NCI-H524 treated with DMSO at 0.1 percent for 48 hours (cell line): Measurements from ENCODE around the gene DNAH2.

Experiments used
- DNase-seq: peaks from one replicate; lab custom pipeline; 2025; lab: John Stamatoyannopoulos, UW

The DNAH2 gene

DNA sequence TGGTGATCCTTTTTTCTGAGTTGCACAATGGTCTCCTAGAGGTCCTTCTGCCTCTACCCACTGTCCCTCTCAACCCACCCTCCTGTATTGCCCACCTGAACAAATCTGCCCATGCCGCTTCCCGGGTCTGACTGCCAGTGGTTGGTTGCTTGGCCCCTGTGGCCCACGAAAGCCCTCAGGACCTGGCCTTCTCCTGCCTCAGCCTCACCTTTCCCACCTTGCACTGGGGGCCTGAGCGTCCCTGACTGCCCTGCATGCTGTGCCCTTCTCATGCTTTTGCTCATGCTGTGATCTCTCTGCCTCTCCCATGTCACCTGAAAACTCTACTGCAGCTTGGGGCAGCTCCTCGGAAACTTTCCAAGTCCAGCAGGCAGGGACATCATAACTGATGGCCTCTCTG is 102.7 kb downstream of the DNAH2 start:
- DNase-seq, result no peak

DNA sequence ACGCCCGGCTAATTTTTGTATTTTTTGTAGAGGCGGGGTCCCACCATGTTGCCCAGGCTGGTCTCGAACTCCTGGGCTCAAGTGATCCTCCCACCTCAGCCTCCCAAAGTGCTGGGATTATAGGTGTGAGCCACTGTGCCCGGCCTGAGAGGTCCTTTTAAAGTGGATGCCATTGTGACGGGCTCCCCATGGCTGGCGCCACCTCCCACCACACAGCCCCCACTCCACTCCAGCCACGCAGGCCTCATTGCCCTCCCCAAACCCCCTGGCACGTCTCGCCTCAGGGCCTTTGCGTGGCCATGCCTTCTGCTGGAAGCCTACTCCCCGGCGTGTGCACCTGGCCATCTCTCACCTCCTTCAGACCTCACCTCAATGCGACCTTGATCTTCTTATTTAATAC is 104.6 kb downstream of the DNAH2 start:
- DNase-seq, result no peak

DNA sequence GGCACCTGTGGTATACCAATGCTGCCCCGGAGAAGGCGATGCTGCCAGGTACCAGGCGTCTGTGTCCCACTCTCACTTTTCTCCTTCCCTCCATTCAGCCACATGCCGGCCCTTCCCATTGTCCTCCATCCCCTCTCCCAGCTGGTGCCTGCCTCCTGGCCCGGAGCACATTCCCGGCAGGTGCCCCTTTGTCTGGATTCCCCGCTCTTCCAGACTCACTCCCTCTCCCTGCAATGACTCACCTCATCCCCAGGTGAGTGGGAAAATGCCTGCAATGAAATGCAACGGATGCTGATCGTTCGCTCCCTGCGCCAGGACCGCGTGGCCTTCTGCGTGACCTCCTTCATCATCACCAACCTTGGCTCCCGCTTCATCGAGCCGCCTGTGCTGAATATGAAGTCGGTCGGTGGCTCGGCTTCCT is 106.0 kb downstream of the DNAH2 start:
- DNase-seq, result no peak

DNA sequence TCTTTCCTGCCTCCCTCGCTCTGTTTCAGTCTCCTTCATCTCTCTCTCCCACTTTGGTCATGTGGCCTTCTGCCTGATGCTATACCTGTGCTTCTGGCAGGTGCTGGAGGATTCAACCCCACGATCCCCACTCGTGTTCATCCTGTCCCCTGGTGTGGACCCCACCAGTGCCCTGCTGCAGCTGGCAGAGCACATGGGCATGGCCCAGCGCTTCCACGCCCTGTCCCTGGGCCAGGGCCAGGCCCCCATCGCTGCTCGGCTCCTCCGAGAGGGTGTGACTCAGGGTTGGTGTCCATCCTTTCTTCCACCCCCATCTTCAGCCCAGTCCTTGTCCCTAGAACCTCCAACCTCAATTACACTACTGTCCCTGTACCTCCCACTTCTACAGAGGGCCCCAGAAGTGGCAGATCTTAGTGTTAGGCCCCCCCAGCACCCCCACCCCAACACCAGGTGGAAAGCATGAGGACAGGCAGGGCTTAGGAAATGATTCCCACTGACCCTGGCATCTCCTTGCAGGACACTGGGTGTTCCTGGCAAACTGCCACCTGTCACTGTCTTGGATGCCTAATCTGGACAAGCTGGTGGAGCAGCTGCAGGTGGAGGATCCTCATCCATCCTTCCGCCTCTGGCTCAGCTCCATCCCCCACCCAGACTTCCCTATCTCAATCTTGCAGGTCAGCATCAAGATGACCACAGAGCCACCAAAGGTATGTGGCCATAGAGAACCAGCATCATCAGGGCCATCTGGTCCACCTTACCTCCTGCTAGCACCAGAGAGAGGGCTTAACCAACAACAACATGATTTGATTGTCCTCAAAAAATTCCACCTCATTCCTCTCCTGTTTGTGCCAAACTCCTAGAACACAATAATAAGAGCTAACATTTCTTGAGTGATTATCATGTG is 106.7 kb downstream of the DNAH2 start:
- DNase-seq, result no peak

DNA sequence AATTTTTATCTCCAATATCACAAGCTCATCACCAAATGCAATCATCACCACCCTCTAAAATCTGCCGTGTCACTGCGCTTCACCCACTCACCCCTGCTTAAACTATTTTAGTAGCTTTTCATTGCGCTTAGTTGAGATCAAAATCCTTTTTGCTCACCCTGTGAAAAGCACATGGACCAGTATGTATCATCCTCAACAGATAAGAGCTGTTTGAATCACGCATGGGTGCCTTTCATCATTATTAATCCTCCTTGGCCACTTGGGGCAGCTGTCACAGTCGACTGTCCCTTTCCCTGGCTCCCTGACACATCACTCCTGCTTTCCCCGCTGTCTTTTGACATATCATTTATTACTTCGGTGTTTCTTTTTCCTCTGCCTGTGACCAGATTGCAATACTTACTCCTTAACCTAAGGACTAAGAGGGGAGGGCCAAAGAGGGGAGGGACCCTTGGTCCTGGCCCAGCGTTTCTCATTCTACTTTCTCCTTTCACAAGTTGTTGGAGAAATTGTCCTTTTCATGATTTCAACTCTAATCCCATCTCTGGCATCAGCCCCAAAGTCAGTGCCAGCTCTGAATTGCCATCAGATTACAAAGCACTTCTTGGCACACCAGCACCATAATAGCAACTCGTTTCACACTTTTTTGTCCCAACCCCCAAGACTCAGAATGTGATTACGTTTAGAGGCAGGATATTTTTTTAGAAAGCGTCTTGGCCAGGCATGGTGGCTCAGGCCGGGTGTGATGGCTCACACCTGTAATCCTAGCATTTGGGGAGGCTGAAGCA is 107.9 kb downstream of the DNAH2 start:
- DNase-seq, result no peak

DNA sequence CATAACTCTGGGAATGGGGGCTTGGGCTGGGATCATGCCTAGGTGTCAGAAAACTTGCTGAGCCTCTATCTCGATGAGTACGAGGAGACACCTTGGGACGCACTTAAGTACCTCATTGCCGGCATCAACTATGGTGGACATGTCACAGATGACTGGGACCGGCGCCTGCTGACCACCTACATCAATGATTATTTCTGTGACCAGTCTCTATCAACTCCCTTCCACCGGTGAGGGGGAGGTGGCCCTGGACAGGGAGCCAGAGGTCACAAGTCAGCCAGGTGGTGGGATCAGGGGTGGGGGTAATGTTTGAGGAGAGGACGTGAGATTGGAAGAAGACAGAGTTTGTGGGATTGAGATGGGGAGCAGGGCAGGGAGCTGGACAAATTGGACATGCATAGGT is 113.1 kb downstream of the DNAH2 start:
- no peak for DNase-seq

DNA sequence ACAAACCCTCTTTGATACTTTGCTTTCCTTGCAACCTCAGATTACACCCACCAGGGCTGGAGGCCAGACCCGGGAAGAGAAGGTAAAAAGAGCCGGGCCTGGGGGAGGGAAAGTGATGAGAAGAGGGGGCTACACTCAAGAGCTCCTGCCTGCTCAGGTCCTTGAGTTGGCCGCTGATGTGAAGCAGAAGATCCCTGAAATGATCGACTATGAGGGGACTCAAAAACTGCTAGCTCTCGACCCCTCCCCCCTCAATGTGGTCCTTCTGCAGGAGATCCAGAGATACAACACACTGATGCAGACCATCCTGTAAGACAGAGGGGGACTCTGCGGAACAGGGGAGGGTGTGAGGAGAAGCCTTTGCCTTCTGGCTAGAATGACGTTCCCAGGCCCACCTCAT is 113.7 kb downstream of the DNAH2 start:
- no peak for DNase-seq

DNA sequence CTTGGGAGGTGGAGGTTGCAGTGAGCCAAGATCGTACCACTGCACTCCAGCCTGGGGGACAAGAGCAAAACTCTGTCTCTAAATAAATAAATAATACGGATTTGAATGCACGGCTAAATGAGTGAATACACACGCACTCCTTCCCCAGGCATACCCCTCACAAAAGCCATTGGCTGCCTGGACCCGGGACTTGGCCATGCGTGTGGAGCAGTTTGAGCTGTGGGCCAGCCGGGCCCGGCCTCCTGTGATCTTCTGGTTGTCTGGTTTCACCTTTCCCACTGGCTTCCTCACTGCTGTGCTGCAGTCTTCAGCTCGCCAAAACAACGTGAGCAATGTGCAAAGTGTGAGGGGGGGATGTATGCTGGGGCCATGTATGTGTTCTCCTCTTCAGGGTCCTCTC is 114.9 kb downstream of the DNAH2 start:
- no peak for DNase-seq

DNA sequence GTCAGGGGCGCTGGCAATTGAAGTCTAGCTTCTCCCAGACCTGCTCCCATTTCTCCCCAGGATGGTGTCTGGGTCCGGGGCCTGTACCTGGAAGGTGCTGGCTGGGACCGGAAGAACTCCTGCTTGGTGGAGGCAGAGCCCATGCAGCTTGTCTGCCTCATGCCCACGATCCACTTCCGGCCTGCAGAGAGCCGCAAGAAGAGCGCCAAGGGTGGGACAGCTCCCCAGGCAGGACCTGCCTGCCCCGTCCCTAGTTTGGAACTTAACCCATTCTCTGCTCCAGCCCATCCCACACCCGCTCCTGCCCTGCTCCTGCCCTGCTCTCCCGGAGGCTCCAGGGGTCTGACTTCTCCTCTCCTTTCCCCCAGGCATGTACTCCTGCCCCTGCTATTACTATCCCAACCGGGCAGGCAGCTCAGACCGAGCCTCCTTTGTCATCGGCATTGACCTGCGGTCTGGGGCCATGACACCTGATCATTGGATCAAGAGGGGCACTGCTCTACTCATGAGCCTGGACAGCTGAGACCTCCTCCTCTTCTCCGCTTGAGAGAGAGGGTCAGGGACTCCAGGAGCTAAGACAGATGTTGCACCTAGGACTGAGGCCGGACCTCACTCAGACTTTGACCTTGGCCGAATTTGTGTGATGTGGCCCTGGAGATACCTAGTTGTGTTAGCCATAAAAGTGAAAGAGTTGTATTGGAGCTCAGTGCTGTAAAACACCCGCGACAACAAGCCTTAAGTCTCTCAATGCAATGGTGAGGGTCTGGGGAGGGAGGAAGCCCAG is 115.7 kb downstream of the DNAH2 start:
- no peak for DNase-seq

DNA sequence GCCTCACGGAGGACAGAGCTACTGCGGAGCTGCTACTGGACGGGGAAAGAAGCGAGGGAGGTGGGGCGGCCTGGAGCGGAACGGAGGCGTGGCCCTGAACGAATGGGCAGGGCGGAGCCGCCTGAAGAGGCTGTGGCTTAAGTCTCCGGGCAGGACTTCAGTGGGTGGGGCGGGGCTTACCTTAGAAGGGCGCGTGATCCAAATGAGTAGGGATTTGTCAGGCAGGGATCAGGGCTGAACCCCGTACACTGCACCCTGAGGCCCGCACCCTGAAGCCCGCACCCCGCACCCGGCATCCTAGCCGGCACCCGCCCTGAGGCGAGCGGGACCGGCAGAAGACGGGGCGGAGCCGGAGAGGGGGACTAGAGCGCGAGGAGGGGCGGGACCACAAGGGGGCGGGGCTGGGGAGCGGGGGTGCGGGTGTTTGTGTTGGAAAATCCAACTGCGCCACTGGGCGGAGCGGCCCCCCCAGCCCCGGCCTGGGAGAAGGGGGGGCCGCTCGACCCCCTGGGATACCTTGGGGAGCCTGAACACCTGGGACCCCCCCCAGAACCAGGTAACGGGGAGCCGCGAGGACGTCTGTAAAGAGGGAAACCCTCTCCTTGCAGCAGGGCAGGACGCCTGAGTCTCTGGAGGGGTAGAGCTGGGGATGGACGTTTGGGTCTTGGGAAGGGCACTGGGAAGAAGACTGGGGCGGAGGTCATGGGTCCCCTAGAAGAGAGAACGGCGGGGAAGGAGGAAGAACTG is 116.4 kb downstream of the DNAH2 start, which contains the start of gene KDM6B:
TSS of gene KDM6B (plus strand) at position 423 of the 747 bp plus-strand sequence. CDS start 11,338 bp downstream, outside the sequence.
- no peak for DNase-seq

DNA sequence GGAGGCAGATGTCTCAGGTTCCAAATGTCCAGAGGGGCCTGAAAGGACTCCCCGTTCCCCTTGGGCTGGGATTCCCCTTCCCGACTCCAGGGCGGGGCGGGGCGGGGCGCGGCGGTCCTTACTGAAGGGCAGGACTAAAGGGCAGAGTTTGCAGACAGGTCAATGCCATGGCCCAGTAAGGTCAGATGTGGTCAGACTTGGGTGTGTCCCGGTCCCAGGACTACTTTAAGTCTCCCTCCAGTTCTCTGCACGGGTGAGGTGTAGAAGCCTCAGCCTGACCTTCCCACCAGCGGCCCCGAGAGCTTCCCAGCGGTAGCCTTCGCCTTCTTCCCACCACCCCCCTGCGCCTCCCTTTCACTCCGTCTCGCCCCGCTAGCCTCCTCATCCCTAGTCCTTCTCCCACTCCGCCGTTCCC is 117.0 kb downstream of the DNAH2 start:
- no peak for DNase-seq

DNA sequence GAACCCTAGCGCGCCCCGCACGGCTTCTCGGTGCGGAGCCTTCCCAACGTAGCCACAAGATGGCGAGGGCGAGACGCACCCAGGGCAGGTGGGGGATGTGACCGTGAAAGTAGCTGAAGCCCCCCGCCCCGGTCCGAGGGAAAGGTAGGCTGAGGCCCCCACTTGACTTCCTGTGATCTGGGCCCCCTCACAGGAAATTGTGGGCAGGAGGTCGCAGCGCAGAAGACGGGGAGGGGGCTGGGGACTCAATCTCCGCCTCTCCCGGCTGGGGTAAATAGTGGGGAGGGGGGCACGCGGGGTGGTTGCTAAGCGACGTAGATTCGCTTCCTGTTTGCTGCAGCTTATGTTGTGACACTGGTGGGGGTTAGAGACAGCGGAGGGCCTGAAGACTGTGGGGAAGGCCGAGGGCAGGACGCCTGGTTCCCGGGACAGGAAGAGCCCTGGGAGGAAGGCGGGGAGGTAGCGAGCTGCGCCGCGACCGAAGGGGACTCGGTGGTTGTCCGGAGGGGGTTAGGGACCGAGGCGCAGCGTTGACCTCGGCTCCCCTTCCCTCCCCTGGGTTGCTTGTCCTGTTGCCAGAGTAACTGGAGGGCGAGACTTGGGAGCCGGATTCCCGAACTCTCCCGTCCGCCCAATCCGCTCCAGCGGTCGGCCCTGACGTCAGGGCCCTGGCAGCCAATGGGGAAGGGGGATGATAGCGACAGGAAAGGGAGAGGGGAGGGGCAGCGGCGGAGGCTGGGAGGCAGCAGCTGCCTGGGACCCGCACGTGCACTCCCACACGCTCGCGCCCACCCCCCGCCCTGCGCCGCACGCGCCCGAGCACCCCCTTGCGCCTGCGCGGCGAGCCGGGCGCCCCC is 117.6 kb downstream of the DNAH2 start:
- peak; percentile 55 for DNase-seq

DNA sequence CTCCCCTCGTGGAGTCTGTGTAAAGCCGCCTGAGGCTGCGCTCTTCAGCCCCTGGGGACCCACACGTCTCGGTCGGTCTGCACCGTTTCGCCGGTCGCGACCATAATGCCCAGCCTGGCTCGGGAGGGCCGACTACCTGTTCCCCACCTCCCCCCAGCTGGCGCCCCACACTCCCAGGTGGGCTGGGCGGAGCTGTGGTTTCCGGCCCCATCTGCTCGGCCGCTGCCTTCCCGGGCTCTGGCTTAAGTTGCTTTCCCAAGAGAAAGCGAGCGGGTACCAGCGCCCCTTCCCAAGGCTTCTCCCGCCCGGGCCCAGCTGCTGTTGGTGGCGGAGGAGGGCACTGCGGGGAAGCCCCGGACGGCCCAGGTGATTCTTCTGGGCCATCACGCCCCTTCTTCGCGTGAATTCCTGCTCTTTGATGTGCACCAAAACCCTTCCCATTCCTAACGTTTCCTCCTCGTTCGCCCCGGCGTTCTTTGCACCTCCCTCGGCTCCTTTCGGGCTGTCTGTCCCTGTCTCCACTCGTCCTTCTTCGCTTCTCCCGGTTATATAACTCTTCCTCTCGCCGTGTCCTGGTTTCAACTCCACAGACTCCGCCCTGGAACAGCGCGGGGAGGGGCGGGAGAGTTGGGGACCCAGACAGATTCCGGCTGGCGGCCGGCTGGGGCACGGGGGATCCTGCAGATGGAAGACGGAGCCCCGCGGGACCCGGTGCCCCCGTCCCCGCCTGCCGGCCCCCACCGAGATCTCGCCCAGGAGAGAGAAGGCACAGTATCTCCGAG is 118.5 kb downstream of the DNAH2 start:
- DNase-seq, result no peak

DNA sequence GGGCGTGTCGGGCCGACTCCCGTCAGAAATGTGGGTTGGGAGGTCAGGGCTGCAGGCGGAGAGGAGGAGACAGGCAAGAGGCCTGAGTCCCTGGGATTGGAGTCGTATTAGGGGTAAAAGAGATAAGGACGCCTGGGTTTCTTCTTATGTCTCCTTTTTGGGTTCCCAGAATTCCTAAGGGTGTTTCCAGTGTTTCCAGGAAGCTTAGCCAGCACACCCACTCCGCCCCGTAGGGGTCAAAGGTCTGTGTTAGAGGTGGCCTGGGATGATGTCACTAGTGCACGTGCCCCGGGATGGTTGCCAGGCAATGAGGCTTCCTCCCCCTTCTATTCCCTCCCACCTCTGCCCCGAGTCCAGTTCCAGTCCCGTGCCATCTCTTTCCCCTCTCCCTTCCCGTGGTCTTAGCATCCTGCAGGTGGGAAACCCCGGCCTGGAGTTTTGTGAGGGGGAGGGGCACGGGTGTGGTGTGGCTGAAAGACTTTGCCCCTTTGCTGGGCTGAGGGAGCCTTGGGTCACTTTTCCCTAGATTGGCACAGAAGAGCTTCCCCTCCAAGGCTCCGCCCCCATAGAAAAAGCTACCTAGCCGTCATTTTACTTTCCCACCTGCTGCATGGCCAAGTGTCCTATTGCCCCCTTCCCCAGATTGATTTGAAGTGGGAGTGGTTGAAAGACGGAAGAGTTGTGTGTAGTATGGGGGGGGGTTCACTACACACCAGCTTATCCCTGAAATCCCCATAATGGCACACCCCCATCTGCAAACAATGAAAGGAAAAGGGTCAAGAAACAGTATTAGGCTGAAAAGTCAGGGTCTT is 119.3 kb downstream of the DNAH2 start:
- peak; percentile 52 for DNase-seq

DNA sequence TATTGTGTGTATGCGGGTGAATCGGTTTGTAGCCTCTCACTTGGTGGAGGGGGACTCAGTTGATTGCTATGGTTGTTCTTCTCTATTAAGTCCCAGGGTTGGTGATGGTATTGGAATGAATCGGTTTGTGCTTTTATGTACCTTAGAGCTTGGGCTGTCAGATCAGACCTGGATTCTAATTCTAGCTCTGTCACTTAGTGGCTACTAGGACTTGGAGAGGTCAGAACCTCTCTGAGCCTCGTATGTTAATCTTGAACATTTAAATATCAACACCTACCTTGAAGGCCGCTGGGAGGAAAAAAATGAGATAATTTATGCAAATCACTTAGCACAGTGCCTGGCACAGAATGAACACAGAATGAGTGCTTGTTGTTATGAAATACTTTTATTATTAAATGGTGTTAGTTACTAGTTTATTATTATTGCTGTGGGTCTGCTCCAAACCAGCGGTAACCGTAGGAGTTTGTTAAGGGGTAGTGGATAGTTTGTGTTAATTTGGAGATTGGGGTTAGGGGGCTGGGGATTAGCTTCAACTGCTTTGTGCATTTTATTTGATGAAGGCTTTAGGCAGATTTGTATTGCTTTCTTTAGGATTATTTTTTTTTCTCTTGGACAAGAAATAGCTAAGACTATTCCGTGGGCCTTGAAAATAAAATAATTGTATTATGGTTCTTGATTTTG is 120.0 kb downstream of the DNAH2 start:
- DNase-seq, result no peak

DNA sequence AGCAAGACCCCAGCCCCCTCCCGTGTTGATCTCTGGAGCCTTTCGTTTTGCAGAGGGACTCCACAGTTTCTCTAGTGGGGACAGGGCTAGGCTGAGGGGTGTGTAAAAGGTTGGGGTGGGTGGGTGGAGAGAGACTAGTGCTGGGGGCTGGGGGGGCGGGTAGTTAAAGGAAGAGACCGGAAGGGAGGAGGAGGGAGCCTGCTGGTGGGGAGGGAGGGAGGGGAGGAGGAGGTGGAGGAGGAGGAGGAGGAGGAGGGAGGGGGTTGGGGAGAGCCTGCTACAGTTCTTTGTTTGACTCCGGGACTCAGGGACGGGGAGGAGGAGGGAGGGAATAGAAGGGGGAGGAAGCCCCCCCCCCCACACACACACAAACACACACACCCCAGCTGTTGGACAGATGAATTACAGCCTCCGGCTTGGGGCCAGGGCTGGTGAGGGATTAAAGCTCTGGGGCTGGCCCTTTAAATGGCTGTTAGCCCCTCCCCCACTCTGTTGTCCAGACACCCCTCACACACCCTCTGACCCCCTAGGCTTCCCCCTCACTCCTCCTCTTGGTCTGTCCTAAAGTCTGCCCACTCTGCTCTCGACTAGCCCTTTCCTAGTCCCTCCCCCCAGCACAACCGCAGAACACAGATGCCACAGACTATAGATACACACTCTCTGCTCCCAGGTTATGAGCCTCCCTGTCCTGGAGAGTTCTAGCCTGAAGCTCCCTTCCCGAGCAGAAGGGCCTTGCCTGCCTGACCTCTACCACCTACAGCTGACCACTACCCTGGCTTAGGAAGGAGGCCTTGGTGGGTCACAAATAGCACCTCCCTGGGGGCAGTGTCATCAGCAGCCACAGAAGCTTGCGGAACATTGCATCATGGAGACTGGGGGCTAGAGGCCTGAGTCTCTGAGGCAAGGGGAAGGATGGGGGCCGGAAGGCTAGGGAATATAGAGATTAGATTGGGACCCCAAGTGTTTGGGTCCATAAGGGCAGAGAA is 120.8 kb downstream of the DNAH2 start:
- DNase-seq, result no peak
